ENCODE data around the gene OR6B1. TPM values are rescaled to one million over a fixed set of nuclear protein-coding genes. Genes with fewer than 3 reads are reported as not detected.

The OR6B1 gene
- total RNA-seq (2021; fragmentation: NEBNext Ultra II Directional; extraction: Animal tissue kit (Norgen Biotek cat#: 25700)) (not detected in 2 replicates), polyA plus RNA-seq (2011; rRNA removed) (not detected in 2 replicates), polyA minus RNA-seq (2011; rRNA and poly(A)+ RNA removed) (not detected in 2 replicates)
- polyA plus RNA-seq (2011; cell fraction: cytosol; rRNA removed), result not detected
- not detected for polyA plus RNA-seq (2011; cell fraction: nucleus; rRNA removed)
- polyA plus RNA-seq (2012, experiment 1 of 2), result not detected in 4 replicates
- not detected for polyA plus RNA-seq (2012, experiment 2 of 2)
- polyA plus RNA-seq (2013, experiment 1 of 2), result not detected
- not detected for polyA plus RNA-seq (2013, experiment 2 of 2)
- polyA minus RNA-seq (2011; cell fraction: cytosol; rRNA and poly(A)+ RNA removed), result not detected
- not detected for polyA minus RNA-seq (2011; cell fraction: nucleus; rRNA and poly(A)+ RNA removed)
- long read RNA-seq, experiment 1, result 0 reads
- long read RNA-seq, experiment 2, result 0 reads

GRCh38 chr7:144000020-144000419 lies at the start of gene OR6B1:
Gene OR6B1, plus strand, starts transcription at chr7:144000320. Its CDS starts 3,677 bp downstream, at chr7:144003997.
- H4K20me1 ChIP-seq (replicated peaks in 1 of 2; ENCODE audit: control insufficient read depth in 1 of 2, insufficient read depth in 2 of 2, low read length in 2 of 2), result no peaks in the 10 kb centered on the region
- H3K9me3 ChIP-seq (ENCODE audit: insufficient read depth in 2 of 2, low read depth in 1 of 2, low read length in 1 of 2), result no peaks in the 10 kb centered on the region
- H3K4me2 ChIP-seq (ENCODE audit: insufficient read depth in 1 of 2, low read depth in 2 of 2, low read length in 2 of 2), result no peak within 1 kb of the TSS
- H4K8ac ChIP-seq (ENCODE audit: extremely low read depth, insufficient read depth, low read length), result no peak within 1 kb of the TSS
- H2AK5ac ChIP-seq (ENCODE audit: low read depth, low read length), result no peak within 1 kb of the TSS
- no peak within 1 kb of the TSS for H3K4ac ChIP-seq (replicated peaks; ENCODE audit: insufficient read length, low read depth, low read length)
- H3K4me3 ChIP-seq (ENCODE audit: extremely low read depth in 1 of 4, insufficient read depth in 2 of 4, low read depth in 3 of 4, low read length in 4 of 4), result no peak within 1 kb of the TSS
- no peaks in the 10 kb centered on the region for H3K36me3 ChIP-seq (ENCODE audit: control insufficient read depth in 2 of 4, insufficient read depth in 4 of 4, low read length in 3 of 4)
- H3K23ac ChIP-seq (ENCODE audit: insufficient read length), result no peak within 1 kb of the TSS
- H3K56ac ChIP-seq (replicated peaks; ENCODE audit: insufficient read length, low read depth, low read length), result no peak within 1 kb of the TSS
- H2BK120ac ChIP-seq (replicated peaks; ENCODE audit: low read depth, low read length), result no peak within 1 kb of the TSS
- no peak within 1 kb of the TSS for H3K18ac ChIP-seq (ENCODE audit: extremely low read depth, low read length)
- CTCF ChIA-PET (ENCODE audit: partially characterized antibody), result no interaction called here
- 78% methylated on average over 4 of the region's 4 CpGs; no CpG with 5 or more reads in 1 of the 2 experiments for WGBS, 2 experiments (ENCODE audit: extremely low coverage in 1 of 2, insufficient coverage in 1 of 2, insufficient read length in 1 of 2, insufficient replicate concordance in 2 of 2, low coverage in 1 of 2, low lambda C conversion rate in 2 of 2, missing lambda C conversion rate in 1 of 2)
- DNase-seq (ENCODE audit: low read depth in 1 of 2, low spot score in 2 of 2) (no peak), FAIRE-seq (no peak)
- no peak within 1 kb of the TSS for H2BK20ac ChIP-seq (ENCODE audit: low read length)
- no peaks in the 10 kb centered on the region for H3K79me2 ChIP-seq (ENCODE audit: control insufficient read depth in 1 of 2, insufficient read depth in 2 of 2, low read length in 2 of 2)
- no peak within 1 kb of the TSS for H3K27ac ChIP-seq (ENCODE audit: low read depth, low read length)
- H2BK5ac ChIP-seq (ENCODE audit: low read depth, low read length), result no peak within 1 kb of the TSS
- no peak within 1 kb of the TSS for H2BK15ac ChIP-seq (ENCODE audit: low read length)
- no peaks in the 10 kb centered on the region for H3K27me3 ChIP-seq (replicated peaks in 1 of 4; ENCODE audit: control insufficient read depth in 3 of 4, extremely low read depth in 1 of 4, insufficient read depth in 3 of 4, low read length in 3 of 4)
- no peaks in the 10 kb centered on the region for H3K79me1 ChIP-seq (ENCODE audit: low read depth, low read length)
- no peak within 1 kb of the TSS for H2AFZ ChIP-seq (ENCODE audit: low read length)
- POLR2A ChIA-PET (ENCODE audit: partially characterized antibody), result no interaction called here
- H3K9ac ChIP-seq (replicated peaks in 1 of 4; ENCODE audit: extremely low read depth in 1 of 4, low read depth in 3 of 4, low read length in 3 of 4), result no peak within 1 kb of the TSS
- H4K5ac ChIP-seq (ENCODE audit: insufficient read length, low read depth, low read length), result no peak within 1 kb of the TSS
- H3K14ac ChIP-seq (ENCODE audit: insufficient read length), result no peak within 1 kb of the TSS
- H4K91ac ChIP-seq (replicated peaks; ENCODE audit: insufficient read length, low read length), result no peak within 1 kb of the TSS
- H2BK12ac ChIP-seq (ENCODE audit: low read depth, low read length), result no peak within 1 kb of the TSS
- no peaks in the 10 kb centered on the region for H3K4me1 ChIP-seq (replicated peaks in 1 of 4; ENCODE audit: control insufficient read depth in 3 of 4, insufficient read depth in 4 of 4, low read length in 3 of 4)
- H3K23me2 ChIP-seq (ENCODE audit: low read depth, low read length), result no peaks in the 10 kb centered on the region
- TF ChIP-seq E2F6 (IDR thresholded peaks at IDR 0.05) (no peak), CTBP2 (IDR thresholded peaks at IDR 0.05; ENCODE audit: borderline replicate concordance, insufficient read depth, insufficient read length, low read length) (no peak), KDM1A (IDR thresholded peaks at IDR 0.05; ENCODE audit: borderline replicate concordance, low read length) (no peak), MAX (IDR thresholded peaks at IDR 0.05) (no peak), CREB1 (IDR thresholded peaks at IDR 0.05) (no peak), EZH2 (IDR thresholded peaks at IDR 0.05; ENCODE audit: low read depth, low read length, severe bottlenecking) (no peak), SUZ12 (IDR thresholded peaks at IDR 0.05; ENCODE audit: low read length) (no peak), CBX5 (IDR thresholded peaks at IDR 0.05; ENCODE audit: low read depth, low read length) (no peak), FOSL1 (IDR thresholded peaks at IDR 0.05; ENCODE audit: insufficient read depth, low read depth, low read length) (no peak)

Data from H1 (cell line).